NCI-H748 (cell line): ENCODE results near the gene DLGAP4.

Experiments
- DNase-seq: peaks from one replicate; lab custom pipeline; 2025; ENCODE audit not compliant: unreplicated experiment; lab: John Stamatoyannopoulos, UW

DLGAP4 gene

GRCh38 chr20:36349384-36350170 is 43.4 kb downstream of the DLGAP4 start:
- DNase-seq, result no peak

- no peak for DNase-seq
These were observed 44.3 kb downstream of the DLGAP4 start for GRCh38 chr20:36350439-36350838.

GRCh38 chr20:36351937-36352336 is 45.8 kb downstream of the DLGAP4 start:
- no peak for DNase-seq

DNA sequence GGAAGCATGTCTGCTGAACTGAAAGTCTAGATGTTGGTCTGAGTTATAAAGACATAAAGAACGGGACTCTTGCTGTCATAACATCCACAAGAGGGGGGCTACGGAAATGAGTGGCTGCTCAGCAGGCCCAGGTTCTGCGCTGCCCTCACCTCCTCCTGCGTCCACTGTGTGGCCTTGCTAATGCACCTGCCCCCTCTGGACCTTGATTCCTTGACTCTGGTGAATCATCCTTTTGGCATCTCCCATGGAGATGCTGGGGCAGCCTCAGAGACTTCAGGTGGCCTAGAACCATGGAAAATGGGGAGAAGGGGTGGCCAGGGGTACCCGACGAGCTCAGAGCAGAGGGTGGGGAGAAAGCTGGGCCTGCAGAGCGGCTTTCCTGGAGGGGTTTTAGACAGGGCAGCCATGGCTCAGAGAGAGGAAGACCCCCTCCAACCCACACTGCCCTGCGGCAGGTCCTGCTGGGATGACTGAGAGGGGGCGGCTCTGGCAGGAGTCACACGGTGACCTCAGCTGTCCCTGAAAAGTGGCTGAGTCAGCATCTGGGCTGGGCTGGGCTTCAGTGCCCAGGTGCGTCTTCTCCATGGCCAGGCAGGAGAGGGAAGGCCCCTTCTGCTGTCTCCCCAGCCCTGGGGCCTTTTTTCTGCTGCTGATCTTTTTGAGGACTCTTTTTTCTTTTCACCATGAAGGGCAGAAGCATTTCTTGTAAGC is 46.9 kb downstream of the DLGAP4 start:
- no peak for DNase-seq

DNA sequence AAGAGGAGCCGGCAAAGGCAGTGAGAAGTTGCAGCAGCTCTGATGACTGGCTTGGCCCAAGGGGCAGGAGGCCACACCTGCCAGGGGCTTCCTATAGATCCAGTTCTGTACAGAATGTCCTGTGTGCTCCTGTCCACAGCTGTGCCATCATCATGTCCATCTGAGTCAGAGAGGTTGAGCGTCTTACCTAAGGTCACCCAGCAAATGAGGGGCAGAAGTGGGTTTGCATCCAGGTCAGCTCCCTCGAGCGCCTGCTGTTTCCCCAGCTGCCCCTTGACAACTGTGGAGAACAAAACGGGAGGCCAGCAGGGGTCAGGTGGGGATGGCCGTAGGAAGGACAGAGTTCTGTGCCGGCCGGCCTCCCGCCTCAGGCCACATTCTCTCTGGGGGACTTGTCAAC is 47.6 kb downstream of the DLGAP4 start:
- no peak for DNase-seq

- DNase-seq, result no peak
These were observed 49.5 kb downstream of the DLGAP4 start for GRCh38 chr20:36355469-36356171.

DNA sequence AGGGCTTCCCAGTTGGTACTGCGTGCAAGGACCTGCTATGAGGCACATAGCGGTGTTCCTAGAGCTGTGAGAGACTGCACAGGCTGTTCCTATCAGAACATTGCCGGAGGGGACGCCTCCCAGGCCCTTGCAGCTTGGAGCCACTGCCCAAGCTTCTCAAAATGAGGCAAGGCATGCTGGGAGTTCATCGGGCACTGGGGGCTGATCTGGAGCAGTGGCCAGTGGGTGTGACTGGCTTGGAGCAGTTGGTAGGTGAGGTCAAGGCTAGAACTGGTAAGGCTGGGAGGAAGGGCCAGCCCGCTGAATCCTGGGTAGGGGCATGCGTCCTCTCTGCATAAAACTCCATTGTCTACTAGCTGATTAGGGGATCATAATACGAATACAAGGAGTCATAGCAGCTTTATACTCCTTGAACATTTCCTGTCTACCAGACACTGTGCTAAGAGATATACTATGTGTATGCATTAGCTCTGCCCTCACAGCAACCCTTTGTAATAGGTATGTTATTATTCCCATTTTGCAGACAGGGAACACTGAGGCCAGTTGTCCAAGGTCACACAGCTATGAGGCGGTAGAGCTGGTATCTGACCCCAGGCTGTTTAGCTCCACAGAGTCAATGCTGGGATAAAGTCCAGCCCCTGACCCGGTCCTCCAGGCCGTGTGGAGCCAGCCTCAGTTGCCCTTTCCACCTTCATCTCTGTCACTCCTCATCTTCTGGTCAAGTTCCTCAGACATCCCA is 53.7 kb downstream of the DLGAP4 start:
- DNase-seq, result no peak

GRCh38 chr20:36360429-36360828 is 54.3 kb downstream of the DLGAP4 start:
- no peak for DNase-seq

DNA sequence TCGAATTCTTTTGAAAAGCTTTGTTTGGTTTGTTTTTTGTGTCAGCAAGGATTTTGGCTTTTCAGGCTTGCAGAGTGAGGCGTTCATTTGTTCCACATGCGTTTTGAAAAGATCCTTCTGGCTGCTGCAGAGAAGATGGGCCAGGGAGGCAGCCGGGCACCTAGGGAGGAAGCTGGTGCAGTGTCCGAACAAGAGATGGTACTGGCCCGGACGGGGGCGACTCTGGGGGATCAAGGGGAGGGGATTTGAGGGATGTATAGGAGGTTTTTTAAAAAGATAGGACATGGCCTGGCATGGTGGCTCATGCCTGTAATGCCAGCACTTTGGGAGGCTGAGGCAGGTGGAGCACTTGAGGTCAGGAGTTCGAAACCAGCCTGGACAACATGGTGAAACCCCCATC is 55.3 kb downstream of the DLGAP4 start:
- DNase-seq, result no peak

DNA sequence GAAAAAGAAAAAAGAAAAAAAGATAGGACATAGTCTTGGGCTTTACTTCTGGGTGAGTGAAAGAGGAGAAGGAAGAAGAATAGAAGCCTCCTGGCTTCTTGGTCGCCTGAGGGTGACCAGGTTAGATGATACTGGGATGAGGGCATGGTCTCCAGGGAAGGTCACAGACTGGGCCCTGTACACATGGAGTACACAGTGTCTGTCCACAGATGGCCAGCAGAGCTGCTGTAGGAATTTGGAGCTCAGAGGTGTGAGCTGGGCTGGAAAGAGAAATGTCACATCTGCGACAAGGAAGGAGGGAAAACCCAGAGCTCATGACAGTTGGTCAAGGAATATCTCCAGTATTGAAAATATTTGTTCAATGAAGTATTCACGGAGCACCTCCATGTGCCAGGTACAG is 56.1 kb downstream of the DLGAP4 start:
- DNase-seq, result no peak

GRCh38 chr20:36362978-36363713 is 57.0 kb downstream of the DLGAP4 start:
- no peak for DNase-seq

- no peak for DNase-seq
These were observed 58.4 kb downstream of the DLGAP4 start for GRCh38 chr20:36364506-36364905.

DNA sequence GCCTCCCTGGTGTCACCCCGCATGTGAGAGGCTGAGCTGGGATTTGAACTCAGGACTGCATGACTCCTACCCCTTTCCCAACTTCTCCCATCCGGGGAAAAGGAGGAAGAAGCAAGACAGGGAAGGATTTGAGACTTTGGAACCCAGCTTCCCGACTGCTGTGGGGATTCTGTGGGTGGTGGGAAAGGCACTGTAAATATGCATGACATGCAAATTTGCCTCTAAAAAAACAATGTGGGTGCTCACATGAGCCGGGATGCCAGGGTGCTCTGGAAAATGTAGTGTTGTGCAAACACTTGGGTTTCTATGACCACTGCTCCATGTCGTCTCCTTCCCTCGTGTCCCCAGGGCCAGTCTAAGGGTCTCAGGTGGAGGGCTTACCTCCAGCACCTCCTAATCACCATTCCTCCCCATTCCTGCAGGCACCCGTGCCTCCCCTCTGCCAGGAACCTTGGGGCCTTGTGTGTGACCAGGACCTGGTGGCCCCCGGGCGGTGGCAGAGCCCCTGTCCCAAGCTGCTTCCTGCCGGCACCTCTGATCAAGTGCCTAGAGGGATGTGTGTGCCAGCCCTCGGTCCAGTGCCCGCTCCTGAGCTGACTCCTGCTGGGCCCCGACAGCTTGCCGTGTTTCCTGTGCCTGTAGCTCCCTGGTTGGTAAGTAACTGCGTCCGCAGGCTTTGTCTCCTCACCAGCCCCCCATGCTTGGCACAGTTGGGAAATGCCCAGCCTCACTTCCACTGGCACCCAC is 60.7 kb downstream of the DLGAP4 start:
- DNase-seq, result no peak

GRCh38 chr20:36367370-36367745 is 61.2 kb downstream of the DLGAP4 start:
- DNase-seq, result no peak

DNA sequence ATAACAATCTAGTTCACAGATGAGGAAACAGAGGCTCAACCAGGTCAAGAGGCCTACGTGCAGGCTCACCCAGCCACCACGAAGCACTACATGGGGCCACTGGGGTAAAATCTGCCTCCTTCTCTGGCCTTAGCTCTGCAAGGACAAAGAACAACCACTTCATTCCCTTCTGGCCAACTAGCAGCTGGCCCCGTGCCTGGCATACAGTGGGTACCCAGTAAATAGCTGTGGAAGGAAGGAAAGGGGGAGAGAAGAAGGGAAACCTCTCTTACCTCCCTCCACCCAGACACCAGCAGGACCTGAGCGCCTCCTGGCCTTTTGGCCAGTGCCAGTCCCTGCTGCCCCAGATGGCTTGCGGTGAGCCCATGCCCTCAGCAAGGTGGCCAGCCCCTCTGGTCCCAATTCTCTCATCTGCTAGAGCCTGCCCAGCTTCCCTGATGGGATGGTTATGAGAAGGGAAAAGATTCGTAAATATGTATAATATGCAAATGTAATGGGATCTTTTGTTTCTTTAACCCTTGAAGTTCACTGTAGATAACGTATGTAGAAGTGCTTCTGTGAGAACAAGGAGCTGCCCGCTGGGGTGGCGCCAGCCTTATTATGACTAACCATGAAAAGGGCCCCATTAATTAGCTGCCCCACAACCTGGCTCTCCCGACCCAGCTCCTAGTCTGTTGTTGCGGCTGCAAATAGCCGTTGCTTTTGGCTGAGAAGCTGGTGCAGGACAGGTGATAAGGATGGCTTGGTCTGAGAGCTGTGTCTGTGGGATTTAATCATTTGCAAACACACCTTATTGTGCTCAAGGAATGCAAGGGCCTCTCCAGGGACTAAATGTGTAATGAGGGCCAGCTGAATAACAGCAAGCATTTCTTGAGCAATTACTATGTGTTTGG is 62.0 kb downstream of the DLGAP4 start:
- DNase-seq, result peak; percentile 55

GRCh38 chr20:36368869-36369268 is 62.7 kb downstream of the DLGAP4 start:
- DNase-seq, result no peak

DNA sequence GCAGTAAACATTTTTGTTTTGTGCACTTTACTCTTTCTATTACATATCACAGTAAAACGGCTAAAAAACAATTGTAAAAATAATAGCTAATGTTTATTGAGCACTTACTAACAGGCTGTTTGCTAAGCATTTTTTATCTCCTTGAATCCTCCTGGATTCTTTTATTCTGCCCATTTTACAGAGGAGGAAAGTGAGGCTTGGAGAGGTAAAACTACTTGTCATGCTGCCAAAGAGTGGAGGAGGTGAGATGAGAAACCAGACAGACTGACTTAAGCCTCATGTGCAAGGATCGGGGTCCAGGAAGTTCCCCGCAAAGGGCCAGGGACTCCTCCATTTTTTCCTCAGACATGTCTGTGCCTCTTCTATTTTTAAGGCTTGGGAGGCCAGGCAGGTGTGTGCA is 63.6 kb downstream of the DLGAP4 start:
- DNase-seq, result no peak

- DNase-seq, result no peak
These were observed 65.1 kb downstream of the DLGAP4 start for GRCh38 chr20:36370991-36371790.
